Measurements from ENCODE around the gene RASEF.

RASEF gene

DNA sequence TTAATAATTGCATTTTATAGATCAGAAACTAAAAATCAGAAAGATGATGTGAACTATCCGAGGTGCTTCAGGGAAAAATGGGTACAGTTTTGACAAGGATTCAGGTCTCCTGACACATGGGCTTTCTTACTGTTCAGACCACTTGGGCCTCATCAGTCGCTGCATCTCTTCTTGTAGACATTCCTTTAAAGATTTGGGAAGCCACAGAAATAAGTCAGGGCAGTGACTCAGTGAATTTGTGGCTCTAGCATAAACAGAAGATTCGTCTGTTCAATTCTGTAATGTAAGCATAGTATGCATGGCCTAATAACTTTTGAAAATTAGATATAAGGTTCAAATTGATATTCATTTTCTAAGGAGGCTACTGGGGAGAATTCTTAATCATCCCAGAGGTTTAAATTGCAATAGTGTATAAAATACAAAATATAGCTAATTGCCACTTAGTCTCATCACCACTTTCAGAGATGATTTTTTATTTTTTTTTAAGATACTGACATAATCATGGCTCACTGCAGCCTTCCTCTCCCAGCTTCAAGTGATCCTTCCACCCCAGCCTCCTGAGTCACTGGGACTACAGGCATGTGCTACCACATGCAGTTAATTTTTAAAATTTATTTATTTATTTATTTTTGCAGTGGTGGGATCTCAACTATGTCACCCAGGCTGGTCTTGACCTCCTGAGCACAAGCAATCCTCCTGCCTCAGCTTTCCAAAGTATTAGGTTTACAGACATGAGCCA is 48.9 kb downstream of the RASEF start:
- 50 to 79% methylated on average over 1 to 3 of the region's 3 CpGs for WGBS, 2 experiments (ENCODE audit: insufficient coverage in 2 of 2)
- peaks cover 9% of the 10 kb centered on the region for H3K4me1 ChIP-seq (ENCODE audit: control insufficient read depth, insufficient read depth, low read length, poor library complexity, severe bottlenecking)
- no peaks in the 10 kb centered on the region for H3K36me3 ChIP-seq (ENCODE audit: control insufficient read depth, insufficient read depth, low read length)
- peak overlapping the region; percentile 62 for H3K27ac ChIP-seq (ENCODE audit: low read depth, low read length, severe bottlenecking)
- H3K4me3 ChIP-seq (ENCODE audit: extremely low read depth, insufficient read depth, low read length, poor library complexity, severe bottlenecking), result no peak overlapping the region
- no peaks in the 10 kb centered on the region for H3K9me3 ChIP-seq (ENCODE audit: control insufficient read depth, low read length)

DNA sequence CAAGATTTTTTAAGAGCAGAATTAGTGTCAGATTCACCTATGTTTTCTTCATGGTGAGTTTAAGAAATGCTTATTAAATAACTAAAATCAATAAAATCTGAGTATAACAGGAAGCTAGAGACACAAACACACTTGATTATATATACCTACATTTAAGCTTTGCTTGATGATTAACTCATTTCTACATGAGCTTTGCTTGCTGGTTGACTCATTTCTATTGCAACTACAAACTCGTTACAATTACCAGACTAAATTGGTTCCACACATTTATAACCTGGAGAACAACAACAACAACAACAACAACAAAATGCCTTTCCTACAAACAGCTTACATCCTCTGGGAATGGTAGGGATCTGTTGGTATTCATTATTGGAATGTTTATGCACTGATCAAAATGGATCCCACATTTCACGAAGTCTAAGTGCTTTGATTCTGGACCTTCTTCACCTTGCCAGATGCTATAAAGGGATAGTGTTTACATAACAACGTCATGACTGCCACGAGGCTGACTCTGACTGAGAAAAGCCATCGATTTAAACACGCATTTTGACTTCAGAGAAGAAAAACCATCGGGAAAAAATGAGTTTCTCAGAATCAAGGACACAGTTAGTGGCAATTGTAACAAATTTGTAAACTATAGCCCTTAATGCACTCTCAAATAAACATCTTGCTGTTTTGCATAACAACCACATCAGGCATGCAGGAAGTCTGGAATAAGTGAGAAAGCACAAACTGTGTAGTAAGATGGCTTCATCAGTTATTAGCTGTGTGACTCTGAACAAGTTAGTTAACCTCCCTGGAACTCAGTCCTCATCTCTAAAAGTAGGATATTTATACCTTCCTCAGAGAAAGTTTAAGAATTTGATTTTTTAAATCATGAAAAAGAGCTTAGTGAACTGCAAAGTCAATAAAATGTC is 49.8 kb downstream of the RASEF start:
- Histone ChIP-seq H3K36me3 (ENCODE audit: control insufficient read depth, insufficient read depth, low read length) (no peaks in the 10 kb centered on the region), H3K4me3 (ENCODE audit: extremely low read depth, insufficient read depth, low read length, poor library complexity, severe bottlenecking) (no peak overlapping the region), H3K9me3 (ENCODE audit: control insufficient read depth, low read length) (no peaks in the 10 kb centered on the region), H3K4me1 (ENCODE audit: control insufficient read depth, insufficient read depth, low read length, poor library complexity, severe bottlenecking) (peaks cover 9% of the 10 kb centered on the region), H3K27ac (ENCODE audit: low read depth, low read length, severe bottlenecking) (peak overlapping the region; percentile 62)
- WGBS, 2 experiments (ENCODE audit: insufficient coverage in 2 of 2), result 57 to 64% methylated on average over 6 of the region's 7 CpGs

DNA sequence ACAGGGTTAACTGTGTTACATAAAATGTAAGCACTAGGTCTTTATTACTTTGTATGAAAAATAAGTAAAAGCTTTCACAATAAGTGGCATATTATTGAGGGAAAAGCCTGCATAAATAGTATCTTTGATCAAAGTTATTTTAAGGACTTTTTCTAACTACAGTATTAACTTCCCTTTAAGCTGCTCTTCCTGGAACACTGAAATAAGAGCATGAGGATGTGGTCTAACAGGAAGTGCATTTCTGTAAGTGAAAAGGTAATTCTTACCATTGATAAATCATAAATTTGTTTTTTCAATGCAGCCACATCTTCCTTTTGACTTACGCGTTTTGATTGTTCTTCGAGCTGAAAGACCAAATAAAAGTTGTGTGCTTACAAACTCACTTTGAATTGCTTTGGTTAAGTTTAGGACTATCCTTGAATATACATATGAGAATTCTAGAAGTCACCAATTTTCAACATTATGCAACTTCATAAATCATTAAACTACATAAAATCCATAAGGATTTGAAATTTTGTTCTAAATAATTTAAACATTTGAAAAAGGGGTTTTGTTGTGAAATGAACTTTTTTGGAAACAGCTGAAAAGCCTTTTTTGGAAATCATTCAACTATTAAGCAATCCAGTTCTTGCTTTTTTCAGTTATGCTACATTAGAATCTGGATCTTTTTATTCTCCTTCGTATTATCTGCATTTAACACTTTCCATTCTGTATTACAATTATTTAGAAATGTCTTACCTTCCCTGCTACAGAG is 50.6 kb downstream of the RASEF start:
- Histone ChIP-seq H3K4me1 (ENCODE audit: control insufficient read depth, insufficient read depth, low read length, poor library complexity, severe bottlenecking) (peaks cover 14% of the 10 kb centered on the region), H3K27ac (ENCODE audit: low read depth, low read length, severe bottlenecking) (no peak overlapping the region)
- no CpG with 5 or more reads among the region's 4 CpGs for WGBS, 2 experiments (ENCODE audit: insufficient coverage in 2 of 2)

DNA sequence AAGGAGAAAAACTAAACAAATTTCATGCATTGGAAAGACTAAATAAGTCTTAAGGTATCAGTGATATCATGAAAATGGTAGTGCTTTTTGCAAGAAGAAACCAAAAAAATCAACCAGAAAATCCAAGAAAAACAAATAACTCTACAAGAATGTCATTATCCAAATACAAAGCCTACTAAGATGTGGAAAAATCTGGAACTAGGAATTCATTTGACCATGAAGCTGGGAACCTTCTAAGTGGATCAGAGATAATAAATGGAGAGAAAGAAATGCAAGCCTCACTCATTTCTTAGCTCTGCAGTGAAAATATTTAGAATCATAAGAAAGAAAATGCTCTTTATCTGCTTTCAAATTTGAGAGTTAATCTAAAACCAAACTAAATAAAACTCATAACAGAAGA is 51.3 kb downstream of the RASEF start:
- Histone ChIP-seq H3K4me3 (ENCODE audit: extremely low read depth, insufficient read depth, low read length, poor library complexity, severe bottlenecking) (no peak overlapping the region), H3K4me1 (ENCODE audit: control insufficient read depth, insufficient read depth, low read length, poor library complexity, severe bottlenecking) (peaks cover 18% of the 10 kb centered on the region), H3K9me3 (ENCODE audit: control insufficient read depth, low read length) (no peaks in the 10 kb centered on the region), H3K27ac (ENCODE audit: low read depth, low read length, severe bottlenecking) (no peak overlapping the region), H3K36me3 (ENCODE audit: control insufficient read depth, insufficient read depth, low read length) (no peaks in the 10 kb centered on the region)

More for the DNA sequence above, 50.6 kb downstream of the RASEF start:
- Histone ChIP-seq H3K9me3 (ENCODE audit: control insufficient read depth, low read length) (no peaks in the 10 kb centered on the region), H3K4me3 (ENCODE audit: extremely low read depth, insufficient read depth, low read length, poor library complexity, severe bottlenecking) (no peak overlapping the region), H3K36me3 (ENCODE audit: control insufficient read depth, insufficient read depth, low read length) (no peaks in the 10 kb centered on the region)

DNA sequence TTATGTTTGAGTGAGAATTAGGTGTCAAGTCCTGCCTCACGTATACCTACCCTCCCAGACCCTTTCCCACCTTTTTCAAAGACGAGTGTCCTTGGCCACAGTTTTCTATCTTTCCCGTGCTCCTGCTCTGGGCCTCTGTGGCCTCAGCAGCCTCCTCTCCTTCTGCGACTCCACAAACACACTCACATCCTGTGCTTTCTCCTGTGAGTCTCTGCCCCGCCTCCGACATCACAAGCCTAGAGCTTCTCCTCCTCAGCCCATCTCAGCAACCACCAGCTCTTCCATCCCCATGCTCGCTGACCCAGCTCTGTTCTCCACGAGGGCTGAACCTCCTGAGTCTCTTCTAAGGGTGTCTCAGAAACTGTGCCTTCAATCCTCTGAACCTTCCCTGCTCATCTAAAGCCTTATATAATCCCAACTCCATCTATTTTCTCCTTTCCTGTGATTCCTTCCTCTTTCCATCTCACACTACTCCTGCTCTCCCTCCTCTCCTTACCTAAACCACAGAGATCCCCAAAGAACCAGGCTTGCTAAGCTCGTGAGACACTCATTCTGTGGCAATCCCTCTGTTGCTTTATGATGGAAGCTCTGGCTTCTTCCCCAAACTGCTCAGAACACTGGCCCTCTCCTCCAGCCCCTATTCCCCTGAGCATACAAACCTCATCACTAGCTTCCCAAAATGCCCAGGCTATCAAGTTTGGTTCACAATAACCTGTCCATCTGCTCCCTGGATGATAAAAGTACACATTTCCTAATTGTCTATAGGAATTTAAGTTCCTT is 55.2 kb downstream of the RASEF start:
- H3K36me3 ChIP-seq (ENCODE audit: control insufficient read depth, insufficient read depth, low read length), result no peaks in the 10 kb centered on the region
- no peak overlapping the region for H3K27ac ChIP-seq (ENCODE audit: low read depth, low read length, severe bottlenecking)
- H3K4me1 ChIP-seq (ENCODE audit: control insufficient read depth, insufficient read depth, low read length, poor library complexity, severe bottlenecking), result peaks cover 8% of the 10 kb centered on the region
- H3K9me3 ChIP-seq (ENCODE audit: control insufficient read depth, low read length), result no peaks in the 10 kb centered on the region
- no peak overlapping the region for H3K4me3 ChIP-seq (ENCODE audit: extremely low read depth, insufficient read depth, low read length, poor library complexity, severe bottlenecking)
- WGBS, 2 experiments (ENCODE audit: insufficient coverage in 2 of 2), result 76 to 83% methylated on average over 8 to 9 of the region's 9 CpGs

DNA sequence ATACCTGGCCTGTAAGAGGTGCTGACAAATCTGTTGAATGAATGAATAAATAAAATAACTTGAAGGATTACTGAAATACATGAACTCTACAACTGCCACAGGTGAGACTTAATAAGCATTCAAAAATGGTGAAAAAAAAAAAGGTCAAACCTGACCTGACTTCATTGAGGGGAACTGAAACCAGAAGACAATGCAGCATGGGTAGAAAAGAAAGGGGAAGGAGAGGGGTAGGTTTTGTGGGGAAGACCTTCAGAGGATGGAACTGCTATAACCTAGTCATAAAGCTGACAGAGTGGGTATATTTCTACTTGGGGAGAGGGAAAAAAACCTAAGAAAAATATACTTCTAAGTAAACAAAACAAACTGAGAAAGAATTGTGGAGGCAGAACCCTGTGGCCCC is 56.6 kb downstream of the RASEF start:
- H3K27ac ChIP-seq (ENCODE audit: low read depth, low read length, severe bottlenecking), result no peak overlapping the region
- H3K36me3 ChIP-seq (ENCODE audit: control insufficient read depth, insufficient read depth, low read length), result no peaks in the 10 kb centered on the region
- no peak overlapping the region for H3K4me3 ChIP-seq (ENCODE audit: extremely low read depth, insufficient read depth, low read length, poor library complexity, severe bottlenecking)
- H3K4me1 ChIP-seq (ENCODE audit: control insufficient read depth, insufficient read depth, low read length, poor library complexity, severe bottlenecking), result peaks cover 8% of the 10 kb centered on the region
- H3K9me3 ChIP-seq (ENCODE audit: control insufficient read depth, low read length), result no peaks in the 10 kb centered on the region

DNA sequence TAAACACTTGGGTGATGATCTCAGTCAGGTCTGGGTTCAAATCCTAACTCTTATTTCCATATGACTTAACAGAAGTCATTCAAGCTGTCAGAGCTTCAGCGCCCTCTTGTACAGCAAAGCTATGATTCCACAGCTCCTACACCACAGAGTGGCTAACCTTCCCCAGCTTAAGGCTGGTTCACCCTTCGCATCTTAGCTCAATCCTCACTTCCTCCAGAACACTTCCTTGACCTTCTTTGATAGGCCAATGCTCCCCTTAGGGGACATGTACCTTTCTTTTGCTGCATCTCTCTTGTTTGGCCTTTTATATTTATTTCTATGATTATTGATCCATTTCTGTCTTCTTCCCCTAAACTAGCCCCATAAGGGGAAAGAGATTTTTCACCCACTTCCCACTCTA is 57.0 kb downstream of the RASEF start:
- Histone ChIP-seq H3K36me3 (ENCODE audit: control insufficient read depth, insufficient read depth, low read length) (no peaks in the 10 kb centered on the region), H3K27ac (ENCODE audit: low read depth, low read length, severe bottlenecking) (no peak overlapping the region), H3K9me3 (ENCODE audit: control insufficient read depth, low read length) (no peaks in the 10 kb centered on the region), H3K4me3 (ENCODE audit: extremely low read depth, insufficient read depth, low read length, poor library complexity, severe bottlenecking) (no peak overlapping the region), H3K4me1 (ENCODE audit: control insufficient read depth, insufficient read depth, low read length, poor library complexity, severe bottlenecking) (peaks cover 8% of the 10 kb centered on the region)
- 95 to 100% methylated on average over 2 of the region's 2 CpGs for WGBS, 2 experiments (ENCODE audit: insufficient coverage in 2 of 2)

DNA sequence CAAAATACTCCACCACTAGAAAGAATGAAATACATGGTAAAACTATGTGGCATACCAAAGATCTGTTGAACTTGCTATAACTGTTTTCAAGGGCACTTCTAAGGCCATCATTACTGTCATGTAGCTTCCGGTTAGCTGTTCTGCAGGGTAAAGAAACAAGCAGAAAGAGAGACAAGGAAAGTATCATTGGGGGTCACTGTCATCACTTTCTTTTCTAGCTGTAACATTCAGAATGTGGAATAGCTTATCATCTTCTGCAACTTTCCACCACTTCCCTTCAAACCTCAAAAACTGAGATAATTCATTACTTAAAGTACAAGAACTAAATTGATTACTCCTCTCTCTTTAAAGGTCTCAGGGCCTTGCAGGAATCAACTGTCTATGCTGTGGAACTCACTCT is 57.6 kb downstream of the RASEF start:
- WGBS, 2 experiments (ENCODE audit: insufficient coverage in 2 of 2), result 83 to 100% methylated on average over 1 of the region's 1 CpG
- no peaks in the 10 kb centered on the region for H3K36me3 ChIP-seq (ENCODE audit: control insufficient read depth, insufficient read depth, low read length)

DNA sequence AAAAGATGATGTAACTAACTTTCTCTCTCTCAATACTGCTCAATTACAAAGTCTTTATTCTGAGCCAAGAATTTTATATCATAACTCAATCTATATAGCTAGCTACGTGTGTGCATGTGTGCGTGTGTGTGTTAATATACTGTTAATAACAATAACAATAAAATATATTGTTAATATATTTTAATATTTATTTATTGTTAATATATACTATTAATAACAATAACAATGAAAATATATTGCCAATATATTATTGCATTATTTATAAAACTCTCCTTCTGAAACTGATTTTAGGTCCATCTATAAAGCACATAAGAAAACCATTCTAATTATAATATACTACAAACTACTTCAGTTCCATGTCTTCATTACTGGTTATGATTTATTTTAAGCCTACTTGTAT is 60.6 kb downstream of the RASEF start:
- Histone ChIP-seq H3K36me3 (ENCODE audit: control insufficient read depth, insufficient read depth, low read length) (no peaks in the 10 kb centered on the region), H3K4me1 (ENCODE audit: control insufficient read depth, insufficient read depth, low read length, poor library complexity, severe bottlenecking) (peaks cover 3% of the 10 kb centered on the region), H3K4me3 (ENCODE audit: extremely low read depth, insufficient read depth, low read length, poor library complexity, severe bottlenecking) (no peak overlapping the region), H3K9me3 (ENCODE audit: control insufficient read depth, low read length) (no peaks in the 10 kb centered on the region), H3K27ac (ENCODE audit: low read depth, low read length, severe bottlenecking) (no peak overlapping the region)
- no CpG with 5 or more reads among the region's 2 CpGs for WGBS, 2 experiments (ENCODE audit: insufficient coverage in 2 of 2)

More for the DNA sequence above, 57.6 kb downstream of the RASEF start:
- H3K9me3 ChIP-seq (ENCODE audit: control insufficient read depth, low read length), result no peaks in the 10 kb centered on the region
- no peak overlapping the region for H3K27ac ChIP-seq (ENCODE audit: low read depth, low read length, severe bottlenecking)
- H3K4me3 ChIP-seq (ENCODE audit: extremely low read depth, insufficient read depth, low read length, poor library complexity, severe bottlenecking), result no peak overlapping the region
- peaks cover 8% of the 10 kb centered on the region for H3K4me1 ChIP-seq (ENCODE audit: control insufficient read depth, insufficient read depth, low read length, poor library complexity, severe bottlenecking)

DNA sequence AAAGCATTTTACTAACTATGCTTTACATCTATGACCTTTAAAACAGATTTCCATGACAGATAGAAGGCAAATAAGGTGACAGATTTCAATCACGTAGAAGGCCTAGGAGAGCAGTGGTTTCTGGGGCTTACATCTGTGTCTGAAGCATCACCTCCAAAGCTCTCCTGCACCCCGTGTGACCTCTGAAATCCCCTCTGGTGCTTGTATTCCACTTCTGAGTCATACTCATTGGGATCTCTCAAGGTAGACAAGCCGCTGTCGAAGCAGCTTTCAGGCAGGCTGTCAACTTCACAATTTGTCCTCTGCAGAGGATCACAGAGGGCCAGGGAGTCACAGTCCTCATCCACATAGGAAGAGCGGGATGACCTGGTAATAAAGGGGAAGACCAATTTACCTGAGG is 62.2 kb downstream of the RASEF start:
- Histone ChIP-seq H3K36me3 (ENCODE audit: control insufficient read depth, insufficient read depth, low read length) (no peaks in the 10 kb centered on the region), H3K4me3 (ENCODE audit: extremely low read depth, insufficient read depth, low read length, poor library complexity, severe bottlenecking) (no peak overlapping the region), H3K9me3 (ENCODE audit: control insufficient read depth, low read length) (no peaks in the 10 kb centered on the region), H3K4me1 (ENCODE audit: control insufficient read depth, insufficient read depth, low read length, poor library complexity, severe bottlenecking) (no peaks in the 10 kb centered on the region), H3K27ac (ENCODE audit: low read depth, low read length, severe bottlenecking) (no peak overlapping the region)
- WGBS, 2 experiments (ENCODE audit: insufficient coverage in 2 of 2), result 91 to 100% methylated on average over 1 to 5 of the region's 5 CpGs
